SU-DHL-6 (cell line): ENCODE results near the gene THSD4.

Source experiments
- H2AFZ ChIP-seq: fragments of 200-600 bp; sonication (generic); 2 replicates; pipeline ENCODE4 v1.6.1; 2014; ENCODE audit warnings: low read depth, mild to moderate bottlenecking, moderate library complexity, mixed read lengths, antibody characterized with exemption, low read length; ENCODE audit not compliant: severe bottlenecking
- H3F3A ChIP-seq: fragments of 200-600 bp; shearing (Covaris generic); 2 replicates; pipeline ENCODE4 v1.6.0; 2016; ENCODE audit warnings: antibody characterized with exemption, mild to moderate bottlenecking; ENCODE audit not compliant: insufficient read depth
- H3K27ac ChIP-seq: fragments of 200-600 bp; sonication (generic); 2 replicates; pipeline ENCODE4 v1.5.1; 2016; ENCODE audit warnings: low read depth, mild to moderate bottlenecking, low read length, moderate library complexity, mixed read lengths
- H3K27me3 ChIP-seq: fragments of 200-600 bp; sonication (generic), shearing (Covaris generic); 2 replicates; pipeline ENCODE4 v1.6.0; 2014; ENCODE audit warnings: mild to moderate bottlenecking, low read length
- H3K36me3 ChIP-seq: fragments of 200-600 bp; sonication (generic); 2 replicates; pipeline ENCODE4 v1.6.1; 2014; ENCODE audit warnings: mild to moderate bottlenecking, low read length, mixed read lengths
- H3K4me2 ChIP-seq: fragments of 300-600, 200-600 bp; shearing (Covaris generic), sonication (generic); 2 replicates; pipeline ENCODE4 v1.6.0; 2014; ENCODE audit warnings: low read length, low read depth, mild to moderate bottlenecking; ENCODE audit not compliant: poor library complexity, severe bottlenecking
- H3K4me3 ChIP-seq: fragments of 200-600 bp; sonication (generic); 2 replicates; pipeline ENCODE4 v1.5.1; 2014; ENCODE audit warnings: antibody characterized with exemption, low read length, mild to moderate bottlenecking, mixed read lengths; ENCODE audit not compliant: insufficient read depth, poor library complexity, severe bottlenecking
- H3K79me2 ChIP-seq: fragments of 200-600 bp; sonication (generic); 2 replicates; pipeline ENCODE4 v1.6.1; 2014; ENCODE audit warnings: mild to moderate bottlenecking, low read length, moderate library complexity; ENCODE audit not compliant: insufficient read depth
- H3K9ac ChIP-seq: fragments of 200-600 bp; sonication (generic); 2 replicates; pipeline ENCODE4 v1.7.0; 2014; ENCODE audit warnings: mild to moderate bottlenecking, low read length
- H3K9me2 ChIP-seq: fragments of 200-600 bp; sonication (generic); replicated peaks from 2 replicates; pipeline ENCODE4 v1.6.1; 2014; ENCODE audit warnings: low read length; ENCODE audit not compliant: insufficient read depth
- H3K9me3 ChIP-seq: fragments of 200-600 bp; sonication (generic); 2 replicates; pipeline ENCODE4 v1.6.1; 2014; ENCODE audit warnings: low read length, mixed read lengths; ENCODE audit not compliant: insufficient read depth
- H4K20me1 ChIP-seq: fragments of 200-600 bp; sonication (generic); 2 replicates; pipeline ENCODE4 v1.6.1; 2014; ENCODE audit warnings: low read depth, mild to moderate bottlenecking, antibody characterized with exemption, low read length, moderate library complexity, mixed read lengths
- CTCF ChIP-seq: fragments of 200-600 bp; sonication (generic); IDR thresholded peaks from one replicate; pipeline ENCODE4 v1.5.1; 2017; ENCODE audit warnings: antibody characterized with exemption, mild to moderate bottlenecking, low read length, moderate library complexity; ENCODE audit not compliant: insufficient read depth, poor library complexity, severe bottlenecking
- EZH2phosphoT487 ChIP-seq: fragments of 200-600 bp; sonication (generic), shearing (Covaris generic); conservative IDR thresholded peaks from 2 replicates; pipeline ENCODE4 v1.6.1; 2018; ENCODE audit warnings: mild to moderate bottlenecking, antibody characterized with exemption, low read length, moderate library complexity, mixed read lengths

Gene THSD4

DNA sequence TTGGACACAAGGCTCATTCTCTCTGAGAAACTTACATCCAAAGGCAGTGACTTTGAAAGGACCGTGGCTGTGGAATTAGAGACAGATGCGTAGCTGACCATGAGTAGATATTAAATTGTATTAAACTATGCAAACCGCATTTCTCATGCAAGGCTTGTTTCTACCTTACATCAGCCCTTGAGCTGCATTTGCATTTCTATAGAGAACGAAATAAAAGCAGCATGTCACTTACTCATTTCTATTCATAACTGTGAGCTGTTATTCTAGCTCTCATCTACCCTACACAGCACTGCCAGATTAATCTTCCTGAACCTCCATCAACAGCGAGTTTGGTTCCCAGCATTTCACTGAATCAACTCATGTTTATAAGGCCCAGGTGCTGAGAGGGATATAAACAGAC is 72.3 kb downstream of the THSD4 start:
- H3K9me3 ChIP-seq, result no peaks in the 10 kb centered on the region
- no peaks in the 10 kb centered on the region for H4K20me1 ChIP-seq
- no peaks in the 10 kb centered on the region for H3K9me2 ChIP-seq
- H3K9ac ChIP-seq, result no peak overlapping the region
- H2AFZ ChIP-seq, result no peak overlapping the region
- TF ChIP-seq EZH2phosphoT487 (no peak), CTCF (no peak)
- H3K4me2 ChIP-seq, result no peak overlapping the region
- H3K4me3 ChIP-seq, result no peak overlapping the region
- no peak overlapping the region for H3K27ac ChIP-seq
- H3F3A ChIP-seq, result no peaks in the 10 kb centered on the region
- H3K79me2 ChIP-seq, result no peaks in the 10 kb centered on the region
- H3K36me3 ChIP-seq, result no peaks in the 10 kb centered on the region
- no peaks in the 10 kb centered on the region for H3K27me3 ChIP-seq

GRCh38 chr15:71189718-71190117 is 74.4 kb downstream of the THSD4 start:
- Histone ChIP-seq H3K36me3 (no peaks in the 10 kb centered on the region), H3K27ac (no peak overlapping the region), H3K79me2 (no peaks in the 10 kb centered on the region), H3K9ac (no peak overlapping the region), H3F3A (no peaks in the 10 kb centered on the region), H3K4me2 (no peak overlapping the region), H4K20me1 (no peaks in the 10 kb centered on the region), H3K9me2 (no peaks in the 10 kb centered on the region), H3K9me3 (no peaks in the 10 kb centered on the region), H2AFZ (no peak overlapping the region), H3K4me3 (no peak overlapping the region), H3K27me3 (no peaks in the 10 kb centered on the region)
- TF ChIP-seq EZH2phosphoT487, result no peak
- TF ChIP-seq CTCF, result no peak

GRCh38 chr15:71191296-71191695 is 76.0 kb downstream of the THSD4 start:
- Histone ChIP-seq H3K27me3 (no peaks in the 10 kb centered on the region), H3K27ac (no peak overlapping the region), H3K36me3 (no peaks in the 10 kb centered on the region), H3K9me3 (no peaks in the 10 kb centered on the region), H3K4me2 (no peak overlapping the region), H3K9me2 (no peaks in the 10 kb centered on the region), H3F3A (no peaks in the 10 kb centered on the region), H2AFZ (no peak overlapping the region), H4K20me1 (no peaks in the 10 kb centered on the region), H3K79me2 (no peaks in the 10 kb centered on the region), H3K4me3 (no peak overlapping the region), H3K9ac (no peak overlapping the region)
- no peak for TF ChIP-seq EZH2phosphoT487
- no peak for TF ChIP-seq CTCF

GRCh38 chr15:71192816-71193215 is 77.5 kb downstream of the THSD4 start:
- H3K9me3 ChIP-seq, result no peaks in the 10 kb centered on the region
- H3K36me3 ChIP-seq, result no peaks in the 10 kb centered on the region
- no peaks in the 10 kb centered on the region for H3K27me3 ChIP-seq
- H3K79me2 ChIP-seq, result no peaks in the 10 kb centered on the region
- no peak overlapping the region for H3K9ac ChIP-seq
- H3F3A ChIP-seq, result no peaks in the 10 kb centered on the region
- H3K4me3 ChIP-seq, result no peak overlapping the region
- H3K9me2 ChIP-seq, result no peaks in the 10 kb centered on the region
- no peaks in the 10 kb centered on the region for H4K20me1 ChIP-seq
- H3K27ac ChIP-seq, result no peak overlapping the region
- no peak overlapping the region for H3K4me2 ChIP-seq
- no peak overlapping the region for H2AFZ ChIP-seq
- TF ChIP-seq EZH2phosphoT487 (no peak), CTCF (no peak)
